SH-SY5Y (cell line): ENCODE data around the gene DNAH10.

Source experiments
- GATA2 ChIP-seq: IDR thresholded peaks from 2 replicates; pipeline ENCODE4 v1.6.1; 2011; ENCODE audit warnings: mild to moderate bottlenecking, low read depth, low read length
- GATA3 ChIP-seq: IDR thresholded peaks from 2 replicates; pipeline ENCODE4 v1.6.1; 2011; ENCODE audit warnings: low read depth, mild to moderate bottlenecking, low read length, moderate library complexity

DNA sequence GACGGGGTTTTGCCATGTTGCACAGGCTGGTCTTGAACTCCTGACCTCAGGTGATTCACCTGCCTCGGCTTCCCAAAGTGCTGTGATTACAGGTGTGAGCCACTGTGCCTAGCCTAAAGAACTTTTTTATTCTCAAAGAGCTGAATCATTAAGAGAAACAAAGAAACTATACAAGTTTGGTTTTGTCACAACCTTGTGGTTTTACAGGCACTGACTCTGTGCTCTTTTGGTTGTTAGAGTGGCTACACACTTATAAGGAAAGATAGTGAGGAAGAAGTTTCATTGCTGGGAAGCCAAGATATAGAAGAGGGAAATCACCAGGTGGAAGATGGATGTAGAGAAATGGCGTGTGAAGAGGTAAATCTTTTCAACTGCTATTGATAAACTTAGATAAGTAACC, 10.1 kb upstream of the DNAH10 start:
- TF ChIP-seq GATA2 (no peak), GATA3 (no peak)
